Astrocyte (in vitro differentiated cells and primary cell): ENCODE measurements around the gene JMJD6.

ENCODE experiments used
- CTCF ChIP-seq: IDR thresholded peaks from 2 replicates; pipeline ENCODE4 v1.5.1; 2011; ENCODE audit warnings: low read depth, mild to moderate bottlenecking, inconsistent platforms, low read length, moderate library complexity; ENCODE audit not compliant: insufficient read depth
- EZH2 ChIP-seq: IDR thresholded peaks from 2 replicates; pipeline ENCODE4 v1.6.1; 2012; ENCODE audit warnings: mild to moderate bottlenecking, low read length, inconsistent platforms; ENCODE audit not compliant: insufficient read depth

- TF ChIP-seq CTCF (no peak), EZH2 (no peak)
These were observed 25.6 kb downstream of the JMJD6 start for GRCh38 chr17:76700617-76701470.
